ENCODE measurements around the gene NOC4L.

GRCh38 chr12:132118876-132119275 is 25.4 kb upstream of the NOC4L start:
- TF ChIP-seq CTCF (conservative IDR thresholded peaks at IDR 0.05; ENCODE audit: low read length): no peak
- no peak for TF ChIP-seq EZH2phosphoT487 (IDR thresholded peaks at IDR 0.05; ENCODE audit: borderline replicate concordance, low read depth, low read length)
